ENCODE measurements around the gene AQP12B. TPM values are rescaled to one million over a fixed set of nuclear protein-coding genes. Genes with fewer than 3 reads are reported as not detected.

AQP12B gene
- total and polyA plus RNA-seq, 10 of the 15 experiments (the other 5 are each of a cell fraction or from before 2014, with no cell fraction given) = not detected

DNA sequence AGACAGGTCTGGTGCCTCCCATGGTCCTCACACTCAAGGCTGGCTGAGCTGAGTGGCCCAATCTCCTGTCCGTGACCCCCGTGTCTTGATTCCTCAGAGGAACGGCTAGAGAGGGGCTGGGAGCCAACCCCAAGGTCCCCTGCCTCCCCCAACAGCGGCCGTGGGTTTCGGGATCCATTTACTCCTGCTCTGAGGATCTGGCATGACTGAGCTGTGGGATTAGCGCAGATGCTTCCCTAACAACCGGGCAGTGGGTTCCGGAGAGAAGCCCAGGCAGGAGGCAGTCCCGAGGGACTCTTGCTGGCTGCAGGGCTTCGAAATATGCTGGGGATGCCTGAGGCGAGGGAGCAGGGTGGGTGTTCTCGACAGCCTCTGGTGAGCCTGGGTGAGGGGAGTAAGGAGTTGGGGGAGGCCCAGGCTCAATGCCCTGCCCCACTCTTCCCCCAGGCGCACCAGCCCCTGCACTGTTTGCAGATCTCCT is 38.5 kb downstream of the AQP12B start:
- TF ChIP-seq YBX1 (IDR thresholded peaks at IDR 0.05) = no peak
- TF ChIP-seq BHLHE40 (IDR thresholded peaks at IDR 0.05; ENCODE audit: borderline replicate concordance in 1 of 2, low read depth in 2 of 2, low read length in 1 of 2) = no peak
- TF ChIP-seq FOXM1 (IDR thresholded peaks at IDR 0.05; ENCODE audit: low read depth, low read length) = no peak
- TF ChIP-seq CHD2 (IDR thresholded peaks at IDR 0.05; ENCODE audit: borderline replicate concordance, low read depth, low read length) = no peak
- no peak for TF ChIP-seq NRF1 (conservative IDR thresholded peaks at IDR 0.05; ENCODE audit: low read depth, low read length)
- no peak for TF ChIP-seq POLR2AphosphoS2 (IDR thresholded peaks at IDR 0.05; ENCODE audit: low read depth, low read length)
- no peak for TF ChIP-seq ZSCAN29 (IDR thresholded peaks at IDR 0.05)
- no peak for TF ChIP-seq HDAC2 (IDR thresholded peaks at IDR 0.05)
- TF ChIP-seq HCFC1 (IDR thresholded peaks at IDR 0.05; ENCODE audit: low read length) = no peak
- TF ChIP-seq CREB1 (IDR thresholded peaks at IDR 0.05; ENCODE audit: low read depth) = no peak
- no peak for TF ChIP-seq POLR2AphosphoS5 (IDR thresholded peaks at IDR 0.05; ENCODE audit: low read length)
- TF ChIP-seq, protein P1, sequence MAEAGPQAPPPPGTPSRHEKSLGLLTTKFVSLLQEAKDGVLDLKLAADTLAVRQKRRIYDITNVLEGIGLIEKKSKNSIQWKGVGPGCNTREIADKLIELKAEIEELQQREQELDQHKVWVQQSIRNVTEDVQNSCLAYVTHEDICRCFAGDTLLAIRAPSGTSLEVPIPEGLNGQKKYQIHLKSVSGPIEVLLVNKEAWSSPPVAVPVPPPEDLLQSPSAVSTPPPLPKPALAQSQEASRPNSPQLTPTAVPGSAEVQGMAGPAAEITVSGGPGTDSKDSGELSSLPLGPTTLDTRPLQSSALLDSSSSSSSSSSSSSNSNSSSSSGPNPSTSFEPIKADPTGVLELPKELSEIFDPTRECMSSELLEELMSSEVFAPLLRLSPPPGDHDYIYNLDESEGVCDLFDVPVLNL (IDR thresholded peaks at IDR 0.05; ENCODE audit: low read depth, low read length) = no peak
- TF ChIP-seq STAT1 (conservative IDR thresholded peaks at IDR 0.05) = no peak
- no peak overlapping the region for H2AFZ ChIP-seq (ENCODE audit: control insufficient read depth, low read depth, low read length)
- intact Hi-C loops (cut with micrococcal nuclease; ENCODE audit: unreplicated experiment) (no loop called here), in situ Hi-C loops (cut with MboI) (no loop called here)
- no peak overlapping the region for H3K4me2 ChIP-seq (ENCODE audit: control insufficient read depth, insufficient read depth)
- ChIA-PET POLR2A (no interaction called here), CTCF (no interaction called here), SMC1A (ENCODE audit: uncharacterized antibody, unreplicated experiment) (no interaction called here), RAD21 (ENCODE audit: unreplicated experiment) (interaction anchor here (1.2 kb wide), 1 partner anchor 130 kb away, joined by 3 read pairs; no protein-coding TSS in a partner anchor)
- DNase-seq (ENCODE audit: low read depth, low spot score) (no peak), ATAC-seq (no peak), FAIRE-seq (no peak)
- H3K4me1 ChIP-seq (ENCODE audit: control insufficient read depth, insufficient read depth, low read length) = no peaks in the 10 kb centered on the region
- no peaks in the 10 kb centered on the region for H3K36me3 ChIP-seq (ENCODE audit: control insufficient read depth in 2 of 2, insufficient read depth in 2 of 2, low read length in 1 of 2)
- no peaks in the 10 kb centered on the region; the same call in 2 of the 3 replicates for H3K9me3 ChIP-seq (replicated peaks; ENCODE audit: control insufficient read depth, insufficient read depth, low read length)
- 35% methylated on average over 13 of the region's 14 CpGs for WGBS (ENCODE audit: insufficient coverage, insufficient replicate concordance, low lambda C conversion rate, missing lambda C conversion rate)
- no peak overlapping the region for H3K9ac ChIP-seq (ENCODE audit: control insufficient read depth, insufficient read depth, low read length)
- no peaks in the 10 kb centered on the region for H3K79me2 ChIP-seq (ENCODE audit: control insufficient read depth, insufficient read depth, low read length)
- H3K27me3 ChIP-seq (replicated peaks in 1 of 2; ENCODE audit: control insufficient read depth in 2 of 2, insufficient read depth in 2 of 2, low read length in 1 of 2) = no peaks in the 10 kb centered on the region; a peak in 2 of 4 replicates
- no peak overlapping the region for H3K27ac ChIP-seq (ENCODE audit: control insufficient read depth, insufficient read depth)
- H4K20me1 ChIP-seq (ENCODE audit: control insufficient read depth, insufficient read depth) = no peaks in the 10 kb centered on the region
- H3K4me3 ChIP-seq = no peak overlapping the region
- no TSS peak for BruUV-seq (replicated peaks)
